Liver (tissue), 9 donors: Measurements from ENCODE around the gene KCNC2. TPM values are rescaled to one million over a fixed set of nuclear protein-coding genes. Genes with fewer than 3 reads are reported as not detected.

Experiments
- DNase-seq: peaks from one replicate; pipeline ENCODE4 v3.0.0-alpha.2; 2017; ENCODE audit warnings: low spot score
- H3K27ac ChIP-seq, 2 donors: one replicate each; pipeline ENCODE4 v1.7.0; 2013; ENCODE audit warnings: inconsistent platforms in 2 of 2, low read length in 2 of 2, control low read depth in 1 of 2, low read depth in 1 of 2, mild to moderate bottlenecking in 1 of 2
- H3K27me3 ChIP-seq, 4 donors: one replicate each; pipeline versions ENCODE4 v1.6.1 to v1.7.0; 2013; ENCODE audit warnings: low read length in 3 of 4, inconsistent platforms in 1 of 4, mild to moderate bottlenecking in 1 of 4, moderate library complexity in 1 of 4; ENCODE audit not compliant: control insufficient read depth in 4 of 4, insufficient read depth in 4 of 4
- H3K36me3 ChIP-seq, 4 donors: one replicate each; pipeline versions ENCODE4 v1.6.1 to v1.7.0; 2013; ENCODE audit warnings: low read length in 3 of 4, mild to moderate bottlenecking in 3 of 4, low read depth in 1 of 4, moderate library complexity in 1 of 4; ENCODE audit not compliant: control insufficient read depth in 4 of 4, insufficient read depth in 3 of 4
- H3K4me1 ChIP-seq, 4 donors: one replicate each; pipeline versions ENCODE4 v1.6.1 to v1.7.0; 2013; ENCODE audit warnings: low read length in 3 of 4, mild to moderate bottlenecking in 3 of 4, moderate library complexity in 1 of 4; ENCODE audit not compliant: control insufficient read depth in 4 of 4, insufficient read depth in 4 of 4
- H3K4me3 ChIP-seq, 3 donors: one replicate each; pipeline versions ENCODE4 v1.6.1 to v1.7.0; 2013; ENCODE audit warnings: low read length in 3 of 3, control low read depth in 1 of 3, low read depth in 1 of 3, mild to moderate bottlenecking in 1 of 3
- H3K9ac ChIP-seq, 2 donors: one replicate each; pipeline ENCODE4 v1.7.0; 2013; ENCODE audit warnings: low read length in 2 of 2, mild to moderate bottlenecking in 2 of 2, moderate library complexity in 2 of 2, control low read depth in 1 of 2, low read depth in 1 of 2
- H3K9me3 ChIP-seq, 4 donors: one replicate each; pipeline versions ENCODE4 v1.6.1 to v1.7.0; 2013; ENCODE audit warnings: low read length in 3 of 4; ENCODE audit not compliant: control insufficient read depth in 4 of 4
- CTCF ChIP-seq: fragments of 150-350 bp; IDR thresholded peaks from 2 replicates; pipeline ENCODE4 v1.5.1; 2017; ENCODE audit warnings: improper control_type of control experiment, low read depth, low read length; ENCODE audit not compliant: missing input control
- FOXA1 ChIP-seq: IDR thresholded peaks from 2 replicates; pipeline ENCODE4 v1.6.1; 2016; ENCODE audit warnings: antibody characterized with exemption
- FOXA2 ChIP-seq: IDR thresholded peaks from 2 replicates; pipeline ENCODE4 v1.6.1; 2016; ENCODE audit warnings: antibody characterized with exemption
- GABPA ChIP-seq, 2 donors: IDR thresholded peaks in 1 of 2; conservative IDR thresholded peaks in 1 of 2; 2 replicates each; pipeline ENCODE4 v1.6.1; 2016; ENCODE audit warnings: antibody characterized with exemption in 2 of 2, mild to moderate bottlenecking in 1 of 2, moderate library complexity in 1 of 2
- HNF4A ChIP-seq, 2 donors: conservative IDR thresholded peaks; 2 replicates each; pipeline ENCODE4 v1.6.1; 2016; ENCODE audit warnings: antibody characterized with exemption in 2 of 2, mild to moderate bottlenecking in 2 of 2
- JUND ChIP-seq, 2 donors: IDR thresholded peaks; 2 replicates each; pipeline ENCODE4 v1.6.1; 2016; ENCODE audit warnings: antibody characterized with exemption in 2 of 2
- MAX ChIP-seq: IDR thresholded peaks from 2 replicates; pipeline ENCODE4 v1.6.1; 2016; ENCODE audit warnings: antibody characterized with exemption
- NR2F2 ChIP-seq: IDR thresholded peaks from 2 replicates; pipeline ENCODE4 v1.6.1; 2016; ENCODE audit warnings: antibody characterized with exemption
- RAD21 ChIP-seq, 2 donors: IDR thresholded peaks; 2 replicates each; pipeline ENCODE4 v1.6.1; 2016; ENCODE audit warnings: antibody characterized with exemption in 2 of 2, mild to moderate bottlenecking in 2 of 2
- REST ChIP-seq: IDR thresholded peaks from 2 replicates; pipeline ENCODE4 v1.6.1; 2016; ENCODE audit warnings: antibody characterized with exemption, mild to moderate bottlenecking
- TAF1 ChIP-seq: conservative IDR thresholded peaks from 2 replicates; pipeline ENCODE4 v1.6.1; 2016; ENCODE audit warnings: antibody characterized with exemption, mild to moderate bottlenecking
- YY1 ChIP-seq: IDR thresholded peaks from 2 replicates; pipeline ENCODE4 v1.6.1; 2016; ENCODE audit warnings: antibody characterized with exemption, mild to moderate bottlenecking
- WGBS: extraction: QIAGEN DNeasy Blood & Tissue Kit; methylation state at CpG from one replicate; pipeline ENCODE4 v1.1.7; 2013; 5-methylcytosine and 5-hydroxymethylcytosine counted together
- polyA plus RNA-seq, 2 donors: library from polyadenylated mRNA; stranded (reverse) in 1 of 2; unstranded in 1 of 2; fragments of 200-250 nt in 1 of 2; fragments of >200 nt in 1 of 2; fragmentation: Nextera tagmentation in 1 of 2; extraction: Ambion mirVana in 1 of 2; gene quantifications; one replicate each; pipeline versions ENCODE4 v1.2.1 to v1.2.3, GENCODE V29; 2013 to 2015
- total RNA-seq, 2 donors: library from RNA; depleted of rRNA; stranded (reverse); fragments of >200 nt; gene quantifications; one replicate each; pipeline ENCODE4 v1.2.3, GENCODE V29; 2014
- TF ChIP-seq, protein P1 (sequence below): IDR thresholded peaks from 2 replicates; pipeline ENCODE4 v1.6.1; 2016; ENCODE audit warnings: antibody characterized with exemption
- donor health status: healthy.
- donor health status: healthy.
- donor health status: healthy.
- donor health status: healthy.
- donor health status: healthy.

The KCNC2 gene
- total and polyA plus RNA-seq, 4 donors = under 0.01 to 0.02 TPM; not detected in 2

GRCh38 chr12:75115748-75116147, 93.9 kb downstream of the KCNC2 start:
- H3K36me3 ChIP-seq = no peaks in the 10 kb centered on the region

GRCh38 chr12:75103822-75104221, 105.8 kb downstream of the KCNC2 start:
- H3K4me3 ChIP-seq = no peak overlapping the region
- WGBS = 89% methylated on average over 6 of the region's 6 CpGs
- no peak overlapping the region for H3K9ac ChIP-seq
- no peak for DNase-seq
- TF ChIP-seq TAF1 (no peak), YY1 (no peak), FOXA1 (no peak)
- H3K36me3 ChIP-seq = no peaks in the 10 kb centered on the region
- no peaks in the 10 kb centered on the region for H3K4me1 ChIP-seq
- peaks cover 0 to 2% (median 0%) of the 10 kb centered on the region in 4 donors for H3K9me3 ChIP-seq
- H3K27me3 ChIP-seq = no peaks in the 10 kb centered on the region
- H3K27ac ChIP-seq = no peak overlapping the region

More at GRCh38 chr12:75115748-75116147, 93.9 kb downstream of the KCNC2 start:
- H3K27ac ChIP-seq = no peak overlapping the region
- H3K4me3 ChIP-seq = no peak overlapping the region
- no peak for DNase-seq
- no peak for TF ChIP-seq FOXA1
- TF ChIP-seq REST = no peak
- TF ChIP-seq FOXA2 = no peak
- TF ChIP-seq JUND (IDR thresholded peaks at IDR 0.05) = no peak
- H3K9me3 ChIP-seq = no peaks in the 10 kb centered on the region
- 91% methylated on average over 2 of the region's 2 CpGs for WGBS
- H3K9ac ChIP-seq = no peak overlapping the region
- H3K27me3 ChIP-seq = no peaks in the 10 kb centered on the region
- no peaks in the 10 kb centered on the region for H3K4me1 ChIP-seq

GRCh38 chr12:75101781-75102180, 107.9 kb downstream of the KCNC2 start:
- WGBS = 86% methylated on average over 3 of the region's 3 CpGs
- Histone ChIP-seq H3K9ac (no peak overlapping the region), H3K36me3 (no peaks in the 10 kb centered on the region), H3K4me3 (no peak overlapping the region), H3K9me3 (peaks cover 0 to 2% (median 0%) of the 10 kb centered on the region in 4 donors), H3K4me1 (no peaks in the 10 kb centered on the region), H3K27me3 (no peaks in the 10 kb centered on the region), H3K27ac (no peak overlapping the region)
- TF ChIP-seq MAX = no peak
- TF ChIP-seq, protein P1, sequence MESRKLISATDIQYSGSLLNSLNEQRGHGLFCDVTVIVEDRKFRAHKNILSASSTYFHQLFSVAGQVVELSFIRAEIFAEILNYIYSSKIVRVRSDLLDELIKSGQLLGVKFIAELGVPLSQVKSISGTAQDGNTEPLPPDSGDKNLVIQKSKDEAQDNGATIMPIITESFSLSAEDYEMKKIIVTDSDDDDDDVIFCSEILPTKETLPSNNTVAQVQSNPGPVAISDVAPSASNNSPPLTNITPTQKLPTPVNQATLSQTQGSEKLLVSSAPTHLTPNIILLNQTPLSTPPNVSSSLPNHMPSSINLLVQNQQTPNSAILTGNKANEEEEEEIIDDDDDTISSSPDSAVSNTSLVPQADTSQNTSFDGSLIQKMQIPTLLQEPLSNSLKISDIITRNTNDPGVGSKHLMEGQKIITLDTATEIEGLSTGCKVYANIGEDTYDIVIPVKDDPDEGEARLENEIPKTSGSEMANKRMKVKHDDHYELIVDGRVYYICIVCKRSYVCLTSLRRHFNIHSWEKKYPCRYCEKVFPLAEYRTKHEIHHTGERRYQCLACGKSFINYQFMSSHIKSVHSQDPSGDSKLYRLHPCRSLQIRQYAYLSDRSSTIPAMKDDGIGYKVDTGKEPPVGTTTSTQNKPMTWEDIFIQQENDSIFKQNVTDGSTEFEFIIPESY = no peak
- DNase-seq = no peak

GRCh38 chr12:75099210-75099609, 110.4 kb downstream of the KCNC2 start:
- DNase-seq = no peak
- no peak overlapping the region for H3K27ac ChIP-seq
- H3K9me3 ChIP-seq = no peaks in the 10 kb centered on the region
- H3K4me3 ChIP-seq = no peak overlapping the region
- H3K4me1 ChIP-seq = no peaks in the 10 kb centered on the region
- H3K27me3 ChIP-seq = no peaks in the 10 kb centered on the region
- no peaks in the 10 kb centered on the region for H3K36me3 ChIP-seq
- H3K9ac ChIP-seq = no peak overlapping the region
- TF ChIP-seq NR2F2 = no peak
- no peak for TF ChIP-seq FOXA1
- TF ChIP-seq GABPA (IDR thresholded peaks at IDR 0.05 in 1 of 2, conservative IDR thresholded peaks at IDR 0.05 in 1 of 2) = no peak
- no peak for TF ChIP-seq RAD21 (IDR thresholded peaks at IDR 0.05)
- no peak for TF ChIP-seq HNF4A (conservative IDR thresholded peaks at IDR 0.05)
- no peak for TF ChIP-seq TAF1
- no peak for TF ChIP-seq CTCF
- TF ChIP-seq JUND (IDR thresholded peaks at IDR 0.05) = no peak
